ENCODE data around the gene LHX3.

The LHX3 gene

DNA sequence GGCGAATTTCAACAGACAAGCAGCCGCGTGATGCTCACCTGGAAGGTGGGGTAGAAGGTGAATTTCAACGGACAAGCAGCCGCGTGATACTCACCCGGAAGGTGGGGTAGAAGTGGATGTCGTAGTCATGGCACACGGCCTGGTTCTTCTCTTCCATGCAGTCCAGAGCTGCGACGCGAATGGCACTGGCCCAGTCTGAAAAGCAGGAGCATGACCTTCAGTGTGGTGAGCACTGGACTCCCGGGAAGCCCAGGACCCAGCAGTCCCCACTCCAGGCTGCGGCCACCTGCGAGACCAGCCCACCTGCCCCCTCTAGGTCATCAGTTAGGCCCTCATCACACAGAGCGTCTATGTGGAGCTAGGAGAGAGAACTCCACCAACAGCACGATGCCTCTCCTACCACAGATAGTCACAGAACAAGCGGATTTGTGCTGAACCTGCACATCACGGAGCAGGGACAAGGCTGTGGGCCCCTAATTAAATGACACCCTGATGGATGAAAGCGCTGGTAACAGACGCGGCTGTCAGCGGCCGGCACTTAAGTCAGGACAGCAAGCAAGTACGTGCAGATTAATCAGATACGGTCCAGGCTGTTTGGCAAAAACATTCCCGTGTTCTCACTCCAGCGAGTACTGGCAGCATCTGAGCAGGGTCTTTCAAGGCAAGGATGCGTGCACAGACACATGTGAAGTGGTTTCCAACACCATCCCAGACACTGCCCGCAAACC, 21.9 kb upstream of the LHX3 start:
- no peak for DNase-seq

DNA sequence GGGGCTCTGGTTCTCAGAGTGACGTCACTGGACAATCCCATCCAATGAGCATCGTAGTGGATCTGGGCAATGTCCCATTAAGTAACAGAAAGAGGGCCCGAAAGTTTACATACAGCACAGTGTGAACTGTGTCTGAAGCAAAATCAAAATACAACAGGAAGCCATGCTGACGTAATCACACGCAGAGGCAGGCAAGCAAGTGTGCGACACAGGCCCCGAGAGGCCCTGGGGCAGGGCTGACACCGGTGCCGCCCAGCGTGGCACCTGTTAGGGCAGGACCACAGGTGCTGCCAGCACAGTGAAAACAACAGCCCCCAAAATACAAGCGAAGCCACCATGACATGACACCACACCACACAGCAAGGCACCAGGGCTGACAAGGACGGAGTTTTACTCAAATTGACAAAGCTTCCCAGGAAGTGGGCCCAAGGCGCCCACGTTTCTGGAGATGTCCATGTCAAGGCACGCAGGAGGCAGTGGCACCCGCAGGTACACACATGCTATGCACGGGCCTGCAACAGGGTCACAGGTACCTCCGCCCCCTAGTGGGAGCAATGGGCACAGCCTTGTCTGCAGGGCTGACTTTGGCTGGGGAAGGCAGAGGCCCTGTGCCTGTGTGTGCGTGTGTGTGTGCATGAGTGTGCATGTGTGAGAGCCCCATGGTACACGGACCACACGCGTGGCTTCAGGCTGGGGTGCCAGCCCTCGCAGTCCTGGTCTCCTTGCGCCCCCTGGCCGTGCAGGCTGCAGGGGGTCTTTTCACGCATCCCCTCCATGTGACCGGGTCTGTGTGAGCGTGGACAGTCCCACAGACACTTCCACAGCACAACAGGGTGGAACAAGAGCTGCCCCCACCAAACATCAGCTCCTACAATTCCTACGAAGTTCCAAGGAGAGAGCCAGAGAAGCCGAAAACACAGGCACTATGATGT, 21.1 kb upstream of the LHX3 start:
- DNase-seq: peak; percentile 51

DNA sequence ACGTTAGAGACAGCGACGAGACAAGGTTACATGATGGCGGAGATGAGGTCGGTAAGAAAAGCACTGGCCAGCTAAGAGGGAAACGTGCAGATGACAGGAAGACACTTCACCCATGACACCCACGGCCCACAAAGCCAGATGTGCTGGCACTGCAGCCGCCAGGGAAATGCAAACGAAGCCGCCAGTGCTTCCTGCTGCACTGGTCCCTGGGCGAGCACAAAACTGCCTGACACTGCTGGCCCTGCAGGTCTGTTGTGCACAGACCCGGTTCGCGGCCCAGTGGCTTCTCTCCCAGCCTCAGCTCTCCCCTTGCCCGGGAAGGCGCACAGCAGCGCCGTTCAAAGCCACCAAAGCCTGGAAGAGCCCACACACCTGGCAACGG, 20.4 kb upstream of the LHX3 start:
- DNase-seq: no peak

DNA sequence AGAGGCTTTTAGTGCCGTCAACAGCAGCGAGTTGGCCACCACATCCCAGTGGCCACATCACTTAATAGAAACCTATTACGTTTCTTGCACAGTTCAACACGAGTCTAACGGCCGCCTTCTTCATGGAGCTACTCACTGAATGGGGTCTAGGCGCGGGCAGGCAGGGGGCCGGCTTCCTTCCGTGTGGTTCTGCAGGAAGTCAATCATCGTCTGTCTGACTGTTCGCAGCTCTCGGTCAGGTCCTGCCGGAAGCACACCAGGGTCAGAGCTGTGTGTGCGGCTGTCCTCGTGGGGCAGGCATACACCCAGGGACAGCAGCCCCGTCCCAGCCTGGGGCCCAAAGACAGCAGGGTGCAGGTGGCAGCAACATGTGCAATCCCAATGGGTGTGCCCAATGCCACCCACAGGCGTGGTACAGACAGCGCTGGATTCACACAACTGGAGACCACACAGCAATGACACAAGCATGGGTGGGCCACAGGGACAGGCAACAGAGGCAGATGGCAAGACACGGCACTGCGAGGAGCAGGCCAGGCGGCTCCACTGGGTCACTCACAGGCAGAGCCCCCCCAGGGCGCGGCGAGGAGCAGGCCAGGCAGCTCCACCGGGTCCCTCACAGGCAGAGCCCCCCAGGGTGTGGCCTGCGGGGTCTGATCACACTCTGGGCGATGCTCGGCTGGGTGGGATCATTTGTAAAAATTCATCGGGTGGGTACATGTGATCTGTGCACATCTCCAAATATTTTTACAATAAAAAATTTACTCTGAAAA, 19.1 kb upstream of the LHX3 start:
- DNase-seq: no peak

DNA sequence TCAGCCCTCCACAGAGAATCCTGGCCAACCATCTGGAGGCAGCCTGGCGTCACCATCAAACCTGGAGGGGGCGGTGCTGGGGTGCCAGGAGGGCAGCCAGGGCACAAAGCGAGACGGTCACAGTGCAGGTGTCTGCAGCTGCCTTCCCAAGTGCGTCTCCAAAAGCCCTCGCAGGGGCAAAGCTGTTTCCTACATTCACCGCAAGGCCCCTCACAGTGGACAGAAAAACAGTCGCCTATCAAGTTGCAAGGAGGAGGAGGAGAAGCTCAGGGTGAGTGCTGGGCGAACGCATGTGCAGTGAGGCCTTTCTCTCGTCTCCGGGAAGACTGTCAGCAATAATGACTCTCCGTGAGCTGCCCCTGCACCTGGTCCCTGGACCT, 18.0 kb upstream of the LHX3 start:
- no peak for DNase-seq

DNA sequence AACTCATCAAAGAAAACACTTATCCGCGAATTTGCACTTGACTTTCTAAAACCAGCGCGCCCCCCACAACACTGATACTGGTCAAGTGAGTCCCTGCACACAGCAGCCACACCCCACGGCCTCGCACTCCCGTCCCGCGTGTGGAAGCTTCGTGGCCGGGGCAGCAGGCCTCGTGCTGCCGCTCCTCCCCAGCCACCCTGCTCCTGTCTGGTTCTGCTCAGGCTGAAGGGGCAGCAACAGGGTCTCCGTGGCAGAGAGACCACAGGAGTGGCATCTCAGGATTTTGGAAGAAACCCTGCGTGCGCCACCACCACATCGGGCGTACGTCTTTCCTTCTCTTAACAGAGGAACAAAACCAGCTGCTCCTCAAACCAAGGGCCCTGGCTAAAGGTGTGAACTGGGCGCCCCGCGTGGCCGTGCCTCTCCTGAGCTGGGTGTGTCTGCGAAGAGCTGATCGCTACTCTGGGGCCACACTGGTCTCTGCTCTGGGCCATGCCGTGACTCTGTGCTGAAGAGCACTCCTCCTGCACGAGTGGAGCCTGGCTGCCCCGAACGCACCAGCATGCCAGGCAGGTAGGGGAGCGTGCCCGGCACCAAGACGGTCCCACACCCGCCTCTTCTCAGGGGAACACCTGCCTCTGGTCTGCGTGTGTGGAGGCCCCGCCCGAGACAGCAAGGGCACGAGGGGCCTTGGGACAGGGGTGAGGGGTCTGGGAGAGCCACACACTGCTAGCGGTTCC, 17.4 kb upstream of the LHX3 start:
- DNase-seq: no peak

DNA sequence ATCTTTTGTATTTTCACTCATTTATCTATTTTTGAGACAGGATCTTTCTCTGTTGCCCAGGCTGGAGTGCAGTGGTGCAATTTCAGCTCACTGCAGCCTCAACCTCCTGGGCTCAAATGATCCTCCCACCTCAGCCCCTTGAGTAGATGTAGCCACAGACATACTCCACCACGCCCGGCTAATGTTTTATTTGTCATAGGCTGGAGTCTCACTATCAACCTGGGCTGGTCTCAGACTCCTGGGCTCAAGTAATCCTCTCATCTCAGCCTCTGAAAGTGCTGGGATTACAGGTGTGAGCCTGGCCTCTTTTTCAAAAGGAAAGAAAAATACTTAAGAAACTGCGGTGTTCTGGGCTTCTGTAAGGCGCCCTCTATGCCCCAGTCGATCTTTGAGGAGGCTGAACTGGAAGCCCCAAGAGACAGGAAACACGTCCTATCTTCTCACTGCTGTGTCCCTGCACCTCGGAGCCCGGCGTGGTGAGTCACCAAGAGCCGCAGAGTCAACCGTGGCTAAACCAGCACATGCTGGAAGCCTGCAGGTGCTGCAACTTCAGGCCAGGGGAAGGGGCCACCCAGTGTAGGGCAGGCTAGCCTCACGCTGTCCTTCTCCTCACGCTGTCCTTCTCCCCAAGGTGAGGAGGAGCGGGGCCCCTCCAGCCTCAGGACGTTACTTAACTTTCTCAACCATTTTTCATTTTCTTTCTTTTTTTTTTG, 15.2 kb upstream of the LHX3 start:
- DNase-seq: no peak

DNA sequence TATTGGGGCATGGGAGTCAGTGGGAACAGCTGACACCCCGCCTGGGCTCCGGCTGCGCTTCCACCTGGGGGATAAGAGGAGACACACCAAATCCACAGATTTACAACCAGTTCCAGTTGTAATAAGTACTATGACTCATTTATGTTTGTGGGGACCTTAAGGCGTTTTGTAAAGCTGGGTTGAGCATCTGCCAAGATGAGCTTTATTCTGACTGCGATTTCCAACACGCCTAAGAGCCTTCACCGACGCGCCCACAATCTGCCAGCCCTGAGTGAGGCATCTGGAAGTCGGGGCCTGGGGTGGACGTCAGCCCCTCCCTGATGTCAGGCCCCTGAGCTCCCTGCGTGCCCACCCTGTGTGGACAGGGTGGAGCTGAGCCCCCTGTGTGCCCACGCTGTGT, 14.3 kb upstream of the LHX3 start:
- DNase-seq: no peak

DNA sequence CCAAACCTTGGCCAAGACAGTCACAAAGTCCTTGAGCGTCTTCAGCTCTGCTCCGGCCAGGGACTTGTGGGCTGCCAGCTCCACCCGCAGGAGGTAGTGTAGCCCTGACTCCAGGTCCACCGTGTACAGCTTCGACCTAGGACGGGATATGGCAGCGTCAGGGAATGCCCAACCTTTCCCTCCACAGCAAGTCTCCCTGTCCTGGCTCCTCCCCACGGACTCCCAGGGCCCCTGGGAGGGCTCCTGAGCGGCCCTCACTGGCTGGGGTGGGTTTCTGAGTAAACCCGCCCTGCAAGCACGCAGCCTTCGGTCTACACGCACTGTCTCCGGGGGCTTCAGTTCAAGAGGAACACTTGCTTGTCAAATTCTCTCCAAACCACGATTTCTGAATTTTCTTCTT, 13.7 kb upstream of the LHX3 start:
- DNase-seq: no peak

DNA sequence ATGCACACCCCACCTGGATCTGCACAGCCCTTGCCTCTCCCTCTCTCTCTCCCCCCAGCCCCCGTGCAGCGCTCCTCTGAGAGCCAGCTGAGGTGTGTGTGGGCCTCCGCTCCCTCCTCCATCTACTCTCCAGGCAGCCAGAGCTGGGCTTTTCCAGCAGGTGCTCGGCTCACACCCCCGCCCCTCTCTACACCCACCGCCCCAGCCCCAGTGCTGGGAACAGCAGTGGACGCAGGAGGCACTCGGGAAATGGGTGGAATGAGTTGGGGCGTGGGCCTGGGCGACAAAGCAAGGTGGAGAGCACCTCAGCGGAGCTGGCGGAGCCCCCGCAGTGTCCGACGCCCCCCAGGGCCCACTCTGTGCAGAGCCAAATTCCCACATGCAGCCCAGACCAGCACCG, 13.3 kb upstream of the LHX3 start:
- DNase-seq: no peak

DNA sequence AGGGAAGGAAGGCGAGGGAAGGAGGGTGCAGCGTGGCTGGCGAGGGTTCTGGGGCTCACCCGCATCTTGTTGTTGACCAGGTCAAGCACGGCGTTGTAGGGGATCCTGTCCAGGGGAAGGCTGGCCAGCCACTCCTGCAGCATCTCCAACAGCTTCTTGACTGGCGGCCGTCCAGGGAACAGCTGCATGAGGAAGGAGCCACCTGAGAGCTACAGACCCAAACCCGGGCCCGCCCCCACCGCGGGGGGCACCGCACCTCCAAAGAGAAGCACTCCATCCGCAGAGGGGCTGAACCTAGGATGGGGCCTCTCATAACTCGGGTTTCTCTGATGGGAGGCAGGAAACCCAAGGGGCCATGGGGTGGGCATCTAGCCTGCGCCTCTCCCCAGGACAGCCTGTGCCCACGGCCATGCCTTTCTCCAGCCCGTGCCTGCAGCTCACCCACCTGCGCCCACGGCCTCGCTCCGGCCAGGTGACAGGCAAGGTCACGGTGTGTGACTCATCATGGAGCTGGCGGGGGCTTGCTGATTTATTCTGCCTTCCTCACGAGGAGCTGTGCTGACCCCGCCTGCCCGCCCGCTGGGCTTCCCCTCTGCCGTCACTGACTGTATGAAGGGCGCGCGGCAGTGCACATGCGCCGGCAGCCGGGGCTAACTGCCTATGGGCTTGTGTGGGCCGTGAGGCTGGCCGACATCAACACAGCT, 11.8 kb upstream of the LHX3 start:
- no peak for DNase-seq

DNA sequence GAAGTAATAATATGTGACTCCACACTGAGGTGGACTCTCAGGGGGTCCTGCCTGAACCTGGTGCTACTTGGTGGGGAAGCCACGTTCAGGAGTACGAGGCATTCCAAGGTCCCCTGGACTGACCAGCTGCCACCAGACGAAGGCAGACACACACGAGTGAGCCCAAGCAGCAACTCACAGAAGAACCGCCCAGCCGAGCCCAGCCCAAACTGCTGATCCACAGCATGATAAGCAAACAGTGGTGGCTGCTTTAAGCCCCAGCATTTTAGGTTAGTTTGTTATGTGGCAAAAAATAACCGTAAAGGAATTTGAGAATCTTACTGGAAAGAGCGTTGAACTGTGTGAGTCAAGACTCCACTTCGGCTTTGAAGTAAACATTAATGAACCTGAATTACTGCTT, 8.8 kb upstream of the LHX3 start:
- DNase-seq: no peak

DNA sequence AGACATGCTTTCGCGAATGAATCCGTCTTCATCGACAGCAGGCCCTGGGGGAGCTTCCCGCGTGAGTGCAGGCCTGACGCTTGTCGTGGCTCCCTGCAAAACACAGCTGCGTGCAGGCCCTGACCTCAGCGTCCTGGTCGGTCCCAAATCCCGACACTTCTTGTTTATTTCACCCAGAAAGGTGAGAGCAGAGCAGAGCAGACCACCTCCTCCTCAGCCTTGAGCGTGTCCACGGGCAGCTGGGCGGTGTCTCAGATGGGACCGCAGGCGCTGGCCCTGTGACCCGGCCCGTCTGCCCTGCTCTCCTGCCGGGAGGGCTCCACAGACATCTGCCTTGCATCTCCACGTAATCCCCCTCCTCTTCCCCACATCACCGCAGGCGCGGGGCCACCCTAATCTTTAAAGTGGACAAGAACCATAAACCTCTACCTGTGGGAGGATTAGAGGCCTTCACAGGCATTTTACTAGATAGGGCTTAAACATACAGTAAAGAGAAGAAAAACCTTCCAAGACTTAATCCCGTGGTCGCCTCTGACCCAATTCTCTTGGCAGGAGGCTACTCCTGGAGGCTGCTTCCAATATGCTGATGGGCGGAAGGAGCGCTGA, 7.5 kb upstream of the LHX3 start:
- DNase-seq: no peak

DNA sequence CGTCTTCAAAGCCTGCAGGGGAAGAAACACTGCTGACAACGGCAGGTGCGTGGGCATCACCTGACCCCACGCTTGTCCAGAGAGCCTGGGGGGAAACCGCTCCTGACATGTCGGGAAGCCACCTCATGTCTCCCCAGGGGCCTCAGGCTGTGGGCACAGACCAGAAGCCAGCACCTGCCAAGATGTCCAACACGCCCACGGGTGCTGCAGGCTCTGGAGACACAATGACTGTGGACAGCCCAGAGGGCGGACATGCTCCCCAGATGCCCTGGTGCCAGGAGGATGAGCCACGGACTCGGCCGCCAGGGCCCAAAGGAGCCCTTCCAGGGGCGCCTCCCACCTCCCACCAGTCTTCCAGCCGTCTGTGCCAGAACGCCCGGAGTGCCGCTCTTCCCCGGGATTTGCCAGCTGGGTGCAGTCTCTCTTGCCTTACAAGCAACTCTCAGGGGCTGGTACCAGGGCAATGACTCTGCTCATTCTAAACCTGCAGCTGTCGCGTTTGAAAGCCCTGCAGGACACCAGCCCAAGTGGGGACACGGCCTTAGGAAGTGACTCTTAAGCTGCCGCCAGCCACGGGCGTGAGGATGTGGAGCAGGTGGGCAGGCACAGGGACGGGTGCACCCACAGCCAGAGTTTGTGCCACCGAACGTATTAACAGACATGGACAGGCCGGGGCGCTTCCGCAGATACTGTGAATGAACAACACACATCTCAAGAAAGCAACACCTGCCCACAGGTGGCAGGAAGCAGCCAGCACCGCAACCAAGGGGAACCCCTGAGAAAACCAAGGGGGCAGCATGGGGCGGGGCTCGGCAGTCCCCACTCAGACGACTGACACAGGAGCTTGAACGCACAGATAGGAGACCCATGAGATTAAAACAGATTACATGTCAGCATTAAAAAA, 6.8 kb upstream of the LHX3 start:
- DNase-seq: no peak

DNA sequence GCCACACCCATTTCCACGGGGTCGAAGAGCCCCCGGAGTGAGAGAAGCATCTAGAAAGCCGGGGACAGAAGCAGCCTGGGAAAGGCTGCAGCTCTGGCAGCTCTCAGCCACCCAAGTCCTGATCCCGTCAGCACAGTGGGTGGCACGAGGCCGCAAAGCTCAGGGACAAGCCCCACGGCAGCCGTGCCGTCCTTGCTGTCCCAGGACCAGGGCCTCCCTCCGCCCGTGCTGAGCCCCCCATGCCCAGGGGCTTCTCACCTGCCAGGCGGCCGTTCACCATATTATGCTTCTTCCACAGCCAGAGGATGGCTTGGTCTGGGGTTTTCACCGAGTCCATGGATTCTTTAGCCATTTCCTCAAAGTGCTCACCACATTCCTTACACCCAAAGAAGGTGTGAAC, 6.1 kb upstream of the LHX3 start:
- no peak for DNase-seq

DNA sequence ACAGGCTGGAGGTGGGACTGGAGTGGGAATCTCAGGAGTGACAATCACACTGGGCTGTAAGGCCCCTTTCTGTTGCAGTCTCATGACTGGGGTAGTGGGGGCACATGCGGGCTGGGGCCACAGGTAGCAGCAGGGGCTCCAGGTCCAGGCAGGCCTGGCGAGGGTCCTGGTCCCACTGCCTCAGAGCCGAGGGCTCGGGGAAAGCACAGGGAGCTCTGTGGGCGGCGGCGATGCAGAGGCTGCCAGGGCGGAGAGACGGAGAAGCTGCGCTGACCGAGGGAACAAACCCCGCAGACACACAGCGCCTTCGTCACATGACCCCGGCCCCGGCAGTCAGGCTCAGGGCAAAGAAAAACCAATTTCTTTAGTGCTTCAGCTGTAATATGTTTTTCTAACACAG, 5.3 kb upstream of the LHX3 start:
- no peak for DNase-seq

DNA sequence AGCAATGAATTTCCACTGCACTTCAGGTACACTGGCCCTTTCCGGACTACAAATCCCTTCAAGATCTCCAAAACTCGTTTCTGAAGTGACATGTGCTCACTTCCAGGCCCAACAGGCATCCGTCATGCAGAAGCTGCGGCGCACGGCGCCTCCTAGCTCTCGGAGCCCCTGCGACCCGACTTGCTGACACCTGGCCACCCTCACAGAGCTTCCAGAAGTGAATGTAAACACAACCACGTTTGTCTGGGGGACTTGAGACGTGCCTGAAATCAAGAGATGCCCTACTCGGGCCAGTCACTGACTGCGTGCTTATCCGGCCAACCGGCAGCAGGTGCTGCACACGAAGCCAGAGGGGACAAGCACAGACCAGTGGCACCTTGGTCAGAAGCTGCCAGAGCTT, 4.9 kb upstream of the LHX3 start:
- no peak for DNase-seq

DNA sequence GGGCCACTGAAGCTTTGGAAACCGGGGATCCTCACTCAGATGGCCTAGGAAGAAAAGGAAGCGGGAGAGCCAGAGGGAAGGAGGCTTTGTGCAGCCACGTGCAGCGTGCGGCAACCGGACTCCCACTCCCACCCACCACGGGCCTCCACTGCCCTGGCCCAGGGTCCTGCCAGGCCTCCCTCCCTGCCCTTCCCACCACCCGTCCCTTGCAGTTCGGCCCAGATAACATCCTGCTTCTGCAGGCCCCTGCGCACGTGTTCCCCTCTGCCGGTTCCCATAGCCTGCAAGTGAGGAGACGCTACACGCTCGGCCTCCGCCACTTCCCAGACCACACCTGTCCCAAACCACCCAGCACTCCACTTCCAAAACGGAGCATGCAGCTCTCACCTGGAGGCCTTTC, 4.3 kb upstream of the LHX3 start:
- no peak for DNase-seq

DNA sequence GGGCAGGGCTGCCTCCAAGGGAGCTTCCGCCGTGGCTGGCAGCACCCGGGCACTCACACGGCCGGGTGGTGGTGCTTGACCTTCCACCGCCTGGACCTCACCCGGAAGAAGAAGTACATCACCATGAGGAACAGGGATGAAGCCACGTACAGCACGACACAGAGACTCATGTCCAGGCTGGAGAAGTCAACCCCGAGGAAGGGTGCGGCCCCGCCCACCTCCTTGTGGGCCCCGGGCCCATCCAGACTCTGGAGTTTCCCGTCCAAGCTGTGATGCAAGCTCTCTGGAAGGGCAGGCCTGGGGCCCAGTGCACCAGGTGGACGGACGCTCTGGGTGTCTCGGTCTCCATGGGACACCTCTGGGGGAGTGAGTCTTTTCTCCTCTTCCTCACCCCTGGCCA, 3.7 kb upstream of the LHX3 start:
- no peak for DNase-seq

DNA sequence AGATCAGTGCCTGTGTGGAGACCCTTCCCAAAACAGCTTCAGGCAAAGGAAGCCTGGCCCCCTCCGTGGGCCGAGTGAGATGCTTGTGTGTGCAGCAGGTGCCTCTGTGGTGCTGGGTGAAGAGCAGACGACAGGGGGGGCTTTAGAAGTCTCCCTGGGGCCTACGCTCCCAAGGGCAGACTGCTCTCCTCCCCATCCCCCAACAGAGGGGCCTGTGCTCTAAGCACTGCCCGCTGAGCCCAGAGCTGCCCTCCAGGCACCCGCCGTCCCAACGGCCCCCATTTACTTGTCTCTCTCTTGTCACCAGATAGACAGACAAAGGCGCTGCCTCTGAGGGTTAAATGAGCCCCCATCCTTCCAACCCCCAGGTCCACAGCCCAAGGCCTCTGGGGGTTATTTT, 2.7 kb upstream of the LHX3 start:
- no peak for DNase-seq
